CD4-positive, alpha-beta T cell treated with Interleukin-15 for 4 hours (primary cell): Measurements from ENCODE around the gene PALD1.

Source experiments
- DNase-seq: peaks from one replicate; pipeline ENCODE4 v3.0.0-alpha.2; 2020; ENCODE audit warnings: low spot score

Gene PALD1

DNA sequence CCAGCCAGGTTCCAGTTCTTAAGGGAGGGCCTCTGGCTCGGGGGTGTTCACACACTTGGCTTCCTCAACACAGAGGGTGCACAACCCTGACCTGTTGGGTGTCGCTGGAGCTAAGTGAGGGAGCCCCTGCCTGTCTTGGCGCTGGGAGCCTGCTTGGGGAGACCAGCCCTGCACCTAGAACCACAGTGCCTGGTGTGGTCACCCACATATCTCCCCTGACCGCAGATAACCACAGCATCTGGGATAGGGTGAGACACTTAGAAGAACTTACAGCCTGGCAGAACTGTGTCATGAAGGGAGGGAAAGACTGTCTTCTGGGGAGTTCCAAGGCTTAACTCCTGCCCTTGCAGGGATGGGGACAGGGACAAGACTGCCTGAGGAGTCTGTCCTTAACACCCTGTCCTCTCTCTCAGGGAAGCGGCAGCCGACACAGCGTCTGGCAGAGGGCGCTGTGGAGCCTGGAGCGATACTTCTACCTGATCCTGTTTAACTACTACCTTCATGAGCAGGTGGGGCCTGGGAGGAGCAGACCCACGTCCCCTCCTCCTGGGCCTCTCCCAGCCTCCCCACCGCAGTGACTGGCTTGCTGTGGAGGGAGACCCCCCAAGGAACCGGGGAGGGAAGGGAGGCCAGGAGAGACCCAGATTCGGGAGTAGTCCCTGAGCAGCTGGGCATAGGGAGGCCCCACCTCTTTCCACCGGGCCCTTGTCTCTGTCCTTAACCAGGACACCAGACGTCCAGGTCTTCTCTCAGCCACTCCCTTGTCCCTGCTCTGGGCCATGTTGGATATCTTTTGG lies 59.0 kb downstream of the PALD1 start:
- DNase-seq, result no peak

DNA sequence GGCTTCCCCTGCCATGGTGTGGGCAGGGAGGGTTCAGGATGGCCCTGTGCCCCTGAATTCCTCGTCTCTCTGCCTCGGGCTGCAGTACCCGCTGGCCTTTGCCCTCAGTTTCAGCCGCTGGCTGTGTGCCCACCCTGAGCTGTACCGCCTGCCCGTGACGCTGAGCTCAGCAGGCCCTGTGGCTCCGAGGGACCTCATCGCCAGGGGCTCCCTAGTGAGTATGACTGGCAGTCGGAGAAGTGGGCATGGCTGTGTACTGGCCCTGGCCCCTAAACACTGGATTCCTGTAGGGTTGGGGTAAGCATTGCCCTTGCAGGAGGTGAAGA lies 59.6 kb downstream of the PALD1 start:
- no peak for DNase-seq

DNA sequence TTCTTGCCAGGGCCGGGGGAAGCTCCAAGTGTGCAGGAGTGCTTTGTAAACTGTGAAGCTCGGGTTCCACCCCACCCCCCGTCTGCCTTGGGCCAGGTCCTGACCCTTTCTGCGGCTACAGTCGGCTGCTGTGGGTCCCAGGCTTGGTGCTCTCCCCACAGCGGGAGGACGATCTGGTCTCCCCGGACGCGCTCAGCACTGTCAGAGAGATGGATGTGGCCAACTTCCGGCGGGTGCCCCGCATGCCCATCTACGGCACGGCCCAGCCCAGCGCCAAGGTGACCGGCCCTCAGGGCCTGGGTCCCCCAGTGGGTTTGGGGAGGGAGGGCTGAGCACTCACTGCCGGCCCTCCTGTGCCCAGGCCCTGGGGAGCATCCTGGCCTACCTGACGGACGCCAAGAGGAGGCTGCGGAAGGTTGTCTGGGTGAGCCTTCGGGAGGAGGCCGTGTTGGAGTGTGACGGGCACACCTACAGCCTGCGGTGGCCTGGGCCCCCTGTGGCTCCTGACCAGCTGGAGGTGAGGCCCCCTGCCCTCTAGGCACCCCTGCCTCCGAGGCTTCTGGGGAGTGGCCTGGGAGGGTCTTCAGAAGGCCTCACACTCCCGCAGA lies 60.3 kb downstream of the PALD1 start:
- DNase-seq, result no peak

DNA sequence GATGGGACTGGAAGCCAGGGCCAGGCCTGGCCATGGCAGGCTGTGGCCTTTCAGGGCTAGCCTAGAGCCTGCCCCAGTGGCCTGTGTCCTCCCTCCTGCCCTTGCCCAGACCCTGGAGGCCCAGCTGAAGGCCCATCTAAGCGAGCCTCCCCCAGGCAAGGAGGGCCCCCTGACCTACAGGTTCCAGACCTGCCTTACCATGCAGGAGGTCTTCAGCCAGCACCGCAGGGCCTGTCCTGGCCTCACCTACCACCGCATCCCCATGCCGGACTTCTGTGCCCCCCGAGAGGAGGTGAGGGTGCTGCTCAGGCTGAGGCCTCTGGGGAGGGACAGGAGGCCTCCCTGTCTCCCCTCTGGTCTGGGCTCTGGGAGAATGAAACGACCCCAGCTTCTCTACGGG lies 60.9 kb downstream of the PALD1 start:
- DNase-seq, result no peak

DNA sequence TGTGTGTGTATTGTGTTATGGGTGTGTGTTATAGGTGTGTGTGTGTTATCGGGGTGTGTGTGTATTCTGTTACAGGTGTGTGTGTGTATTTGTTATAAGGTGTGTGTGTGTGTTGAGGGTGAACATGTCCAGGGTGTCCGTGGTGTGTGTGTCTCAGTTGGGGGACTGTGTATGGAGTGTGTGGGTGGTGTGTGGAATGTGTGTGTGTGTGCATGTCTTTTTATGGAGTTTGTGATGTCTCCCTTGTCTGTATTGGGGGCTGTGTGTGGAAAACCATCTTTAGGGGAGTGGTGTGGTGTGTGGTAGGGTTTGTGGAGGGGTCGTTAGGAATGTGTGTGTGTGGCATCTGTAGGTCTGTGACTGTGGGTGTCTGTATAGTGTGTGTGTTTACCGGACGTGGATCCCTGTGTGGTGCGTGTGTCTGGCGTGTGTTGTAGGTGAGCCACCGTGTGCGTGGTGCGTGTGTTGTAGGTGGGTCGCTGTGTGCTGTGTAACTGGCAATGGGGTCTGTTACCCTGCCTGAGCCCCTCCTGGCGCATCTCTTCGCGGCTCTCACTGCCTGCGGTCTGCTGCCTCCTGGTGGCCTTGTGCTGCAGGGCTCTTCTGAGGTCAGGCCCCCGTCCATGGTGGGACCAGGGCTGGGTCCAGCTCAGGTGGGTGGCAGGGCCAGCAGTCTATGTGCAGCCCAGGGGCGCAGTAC lies 61.7 kb downstream of the PALD1 start:
- DNase-seq, result no peak

DNA sequence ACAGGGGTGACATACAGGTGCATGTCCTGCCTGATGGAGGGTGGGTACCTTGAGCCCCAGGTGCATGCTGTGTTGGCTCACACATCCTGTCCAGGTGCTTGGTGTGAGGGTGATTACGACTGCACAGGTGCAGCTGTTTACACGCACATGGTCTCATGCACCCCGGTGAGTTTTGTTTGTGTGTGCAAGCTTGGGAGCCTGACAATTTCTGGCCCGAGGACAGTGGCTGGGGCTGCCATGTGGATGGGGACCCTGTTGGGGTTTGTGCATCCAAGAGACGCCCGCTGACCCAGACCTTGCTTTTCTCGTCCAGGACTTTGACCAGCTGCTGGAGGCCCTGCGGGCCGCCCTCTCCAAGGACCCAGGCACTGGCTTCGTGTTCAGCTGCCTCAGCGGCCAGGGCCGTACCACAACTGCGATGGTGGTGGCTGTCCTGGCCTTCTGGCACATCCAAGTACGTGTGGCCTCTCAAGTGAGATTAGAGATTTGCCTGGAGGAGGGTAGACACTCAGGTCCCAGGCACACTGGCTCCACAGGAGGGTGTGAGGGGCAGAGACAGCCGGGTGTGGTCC lies 62.3 kb downstream of the PALD1 start:
- DNase-seq, result no peak

DNA sequence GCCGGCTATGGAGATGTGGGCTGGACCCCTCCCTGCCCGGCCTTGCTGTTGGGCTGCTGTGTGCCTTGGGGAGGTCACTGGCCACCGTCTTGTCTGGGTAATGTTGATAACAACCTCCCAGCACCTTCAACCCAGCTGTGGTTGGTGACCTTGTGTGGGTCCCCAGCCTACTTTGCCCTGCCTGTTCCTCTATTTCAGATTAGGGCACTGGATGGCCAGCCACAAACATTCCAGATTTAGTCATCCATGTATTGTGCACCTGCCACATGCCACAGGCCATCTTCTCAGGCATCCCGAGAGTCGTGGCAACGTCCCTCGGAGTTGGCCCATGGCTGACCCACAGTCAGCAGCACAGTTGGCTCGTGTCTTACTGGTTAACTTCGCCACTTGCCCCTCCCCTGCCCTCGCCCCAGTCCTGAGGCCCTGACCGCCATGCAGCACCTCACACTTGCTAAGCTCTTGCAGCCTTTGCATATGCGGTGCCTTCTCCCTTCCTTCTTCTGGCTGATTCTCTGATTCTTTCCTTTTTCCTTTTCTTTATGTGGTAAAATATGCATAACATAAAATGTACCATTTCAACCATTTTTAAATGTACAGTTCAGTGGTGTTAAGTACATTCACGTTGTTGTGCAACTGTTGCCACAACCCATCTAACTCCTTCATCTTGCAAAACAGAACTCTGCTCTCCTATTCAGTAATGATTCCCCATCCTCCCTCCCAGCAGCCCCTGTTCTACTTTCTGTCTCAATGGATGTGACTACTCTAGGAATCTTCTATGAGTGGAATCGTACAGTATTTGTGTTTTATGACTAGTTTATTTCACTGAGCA lies 63.4 kb downstream of the PALD1 start:
- DNase-seq, result no peak

DNA sequence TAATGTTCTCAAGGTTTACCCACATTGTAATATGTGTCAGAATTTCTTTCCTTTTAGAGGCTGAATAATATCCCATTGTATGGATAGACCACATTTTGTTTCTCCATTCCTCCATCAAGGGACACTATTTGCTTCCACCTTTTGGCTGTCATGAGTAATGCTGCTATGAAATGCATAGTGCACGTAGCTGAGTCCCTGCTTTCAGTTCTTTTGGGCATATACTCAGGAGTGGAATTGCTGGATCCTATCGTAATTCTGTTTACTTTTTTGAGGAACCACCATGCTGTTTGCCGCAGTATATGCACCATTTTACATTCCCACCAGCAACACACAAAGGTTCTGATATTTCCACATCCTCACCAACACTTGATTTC lies 64.0 kb downstream of the PALD1 start:
- no peak for DNase-seq

DNA sequence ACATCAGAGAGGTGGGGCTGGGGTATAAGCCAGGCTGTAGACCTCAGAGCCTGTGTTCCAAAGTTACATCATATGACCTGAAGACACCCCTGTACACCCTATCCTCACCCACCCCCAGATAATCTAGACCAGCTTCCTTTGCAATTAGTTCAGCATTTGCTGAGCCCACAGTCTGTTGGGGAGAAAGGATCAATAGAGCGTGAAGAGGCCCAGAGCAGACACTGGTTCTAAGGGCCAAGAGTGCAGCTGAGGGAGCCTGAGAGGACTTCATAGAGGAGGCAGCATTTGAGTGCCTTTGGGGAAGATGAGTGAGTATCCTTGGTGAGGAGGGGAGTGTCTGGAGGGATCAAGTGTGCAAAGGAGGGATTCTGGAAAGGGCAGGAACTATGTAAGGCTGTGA lies 65.3 kb downstream of the PALD1 start:
- no peak for DNase-seq

DNA sequence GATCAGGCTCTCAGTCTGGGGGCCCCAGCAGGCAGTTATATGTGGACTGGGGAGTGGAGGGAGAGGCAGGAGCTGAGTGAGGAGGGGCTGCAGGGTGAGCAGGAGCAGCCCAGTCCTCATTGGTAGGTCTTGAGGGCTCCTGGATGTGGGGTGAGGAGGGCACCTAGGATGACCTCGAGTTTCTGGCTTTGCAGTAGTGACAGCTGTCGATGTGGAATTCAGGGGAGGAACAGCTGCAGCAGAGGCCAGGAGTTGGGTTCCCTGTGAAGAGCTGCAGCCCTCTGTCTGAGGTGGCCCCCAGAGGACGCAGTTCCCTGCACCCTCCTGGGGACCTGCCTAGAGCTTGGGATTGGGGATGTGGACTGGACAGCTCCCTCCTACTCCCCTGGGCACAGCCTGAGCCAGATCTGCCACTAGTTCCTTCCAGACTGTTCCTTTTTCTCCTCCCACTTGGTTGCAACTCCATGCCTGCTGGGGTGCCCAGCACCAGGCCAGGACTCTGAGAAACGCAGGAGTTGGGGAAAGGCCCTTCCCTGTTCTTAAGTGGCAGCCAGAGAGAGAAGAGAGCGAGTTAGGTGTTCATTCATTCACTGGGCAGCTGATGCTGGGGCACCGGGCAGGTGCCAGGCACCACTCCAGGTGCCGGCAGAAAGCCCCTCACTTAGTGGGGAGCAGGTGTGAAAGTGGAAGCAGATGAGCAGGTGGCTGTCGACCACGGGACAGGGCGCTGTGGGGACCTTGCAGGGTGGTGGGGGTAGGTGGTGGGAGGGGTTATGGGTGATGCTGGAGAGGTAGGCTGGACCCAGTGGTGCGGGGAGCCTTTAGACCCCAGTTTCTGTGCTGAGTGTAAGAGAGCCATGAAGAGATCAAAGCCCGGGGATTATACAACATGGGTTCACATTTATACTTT lies 66.1 kb downstream of the PALD1 start:
- no peak for DNase-seq

DNA sequence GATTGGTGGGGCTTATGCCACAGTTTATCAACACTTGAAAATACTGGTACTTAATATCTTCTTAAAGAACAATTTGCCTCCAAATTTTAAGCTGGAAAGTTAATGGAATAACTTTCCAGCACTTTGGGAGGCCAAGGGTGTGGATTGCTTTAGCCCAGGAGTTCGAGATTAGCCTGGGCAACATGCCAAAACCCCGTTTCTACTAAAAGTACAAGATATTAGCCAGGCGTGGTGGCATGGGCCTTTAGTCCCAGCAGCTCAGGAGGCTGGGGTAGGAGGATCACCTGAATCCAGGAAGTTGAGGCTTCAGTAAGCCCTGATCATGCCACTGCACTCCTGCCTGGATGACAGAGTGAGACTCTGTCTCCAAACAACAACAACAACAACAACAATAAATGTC lies 68.0 kb downstream of the PALD1 start:
- no peak for DNase-seq

DNA sequence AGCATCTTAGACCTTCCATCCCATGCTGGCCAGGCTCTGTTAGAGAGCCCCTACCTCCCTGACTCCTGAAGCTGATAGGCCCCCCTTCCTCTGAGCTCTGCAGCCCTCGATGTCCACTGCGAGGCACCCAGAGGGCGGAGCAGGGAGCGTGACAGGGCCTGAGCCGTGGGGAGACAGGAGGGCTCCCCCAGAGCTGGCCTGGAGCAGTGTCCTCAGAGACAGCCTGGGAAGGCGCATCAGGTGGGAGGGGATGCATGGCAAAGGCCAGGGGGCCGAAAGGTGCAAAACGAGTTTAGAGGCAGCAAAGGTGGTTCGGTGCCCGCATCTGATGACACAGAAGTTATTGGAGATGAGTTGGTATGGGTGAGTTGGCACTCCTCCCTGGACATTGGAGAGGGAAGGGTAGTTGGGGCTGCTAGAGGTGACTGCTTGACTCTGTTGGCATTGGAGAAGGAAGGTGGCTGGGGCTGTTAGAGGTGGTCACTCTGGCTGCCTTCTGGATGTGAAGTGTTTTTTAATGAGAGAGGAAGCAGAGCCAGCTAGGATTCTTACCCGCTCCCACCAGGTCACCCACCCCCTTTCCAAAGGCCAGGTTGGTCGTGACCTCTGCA lies 70.9 kb downstream of the PALD1 start:
- DNase-seq, result no peak

DNA sequence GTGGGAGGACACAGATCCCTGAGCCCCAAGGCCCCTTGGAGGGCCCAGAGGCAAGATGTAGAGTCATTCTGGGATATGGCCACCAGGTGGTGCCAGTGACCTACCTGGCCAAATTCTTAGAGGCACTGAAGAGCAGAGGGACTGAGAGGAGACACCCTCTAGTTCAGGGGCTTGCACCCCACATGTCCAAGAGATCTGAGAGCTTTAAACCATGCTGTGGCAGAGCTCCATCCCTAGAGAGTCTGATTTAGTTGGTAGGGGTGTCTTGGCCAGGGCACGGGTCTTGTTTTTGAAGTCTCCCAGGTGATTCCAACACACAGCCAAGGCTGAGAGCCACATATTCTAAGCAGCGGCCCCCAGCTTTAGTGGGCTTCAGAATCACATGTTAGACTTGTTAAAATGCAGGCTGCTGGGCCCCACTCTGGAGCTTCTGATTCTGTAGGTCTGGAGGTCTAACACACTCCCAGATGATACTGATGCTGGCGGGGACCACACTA lies 71.4 kb downstream of the PALD1 start:
- peak; percentile 74 for DNase-seq

DNA sequence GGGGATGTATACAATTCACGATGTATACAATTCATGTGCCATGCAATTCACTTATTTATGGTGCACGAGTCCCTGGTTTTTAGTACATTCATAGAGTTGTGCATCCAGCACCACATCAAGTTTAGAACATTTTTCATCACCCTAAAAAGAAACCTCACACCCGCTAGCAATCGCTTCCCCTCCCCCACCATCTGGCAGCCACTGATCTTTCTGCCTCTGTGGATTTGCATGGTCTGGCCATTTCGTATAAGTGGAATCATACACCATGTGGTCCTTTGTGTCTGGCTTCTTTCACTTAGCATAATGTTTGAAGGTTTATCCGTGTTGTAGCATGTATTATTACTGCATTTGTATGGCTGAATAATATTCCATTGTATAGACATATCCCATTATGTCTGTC lies 71.9 kb downstream of the PALD1 start:
- DNase-seq, result no peak

DNA sequence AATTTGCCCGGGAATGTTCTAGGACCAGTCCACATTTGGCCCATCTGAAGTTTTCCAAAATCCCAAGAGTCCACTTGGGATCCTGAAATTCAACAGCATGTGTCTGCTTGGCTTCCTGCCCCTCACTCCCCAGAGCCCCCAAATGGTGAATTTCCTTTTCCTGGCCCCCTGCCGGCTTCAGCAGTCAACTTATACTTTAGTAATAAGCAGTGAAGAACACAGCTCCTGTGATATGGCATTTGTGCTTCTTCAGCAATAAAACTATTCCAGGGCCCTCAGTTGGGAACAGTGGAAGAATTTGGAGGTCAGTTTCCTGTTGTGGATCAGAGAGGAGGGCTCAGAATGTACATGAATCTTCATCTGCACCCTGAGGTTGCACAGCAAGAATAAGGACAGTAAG lies 72.9 kb downstream of the PALD1 start:
- DNase-seq, result no peak

DNA sequence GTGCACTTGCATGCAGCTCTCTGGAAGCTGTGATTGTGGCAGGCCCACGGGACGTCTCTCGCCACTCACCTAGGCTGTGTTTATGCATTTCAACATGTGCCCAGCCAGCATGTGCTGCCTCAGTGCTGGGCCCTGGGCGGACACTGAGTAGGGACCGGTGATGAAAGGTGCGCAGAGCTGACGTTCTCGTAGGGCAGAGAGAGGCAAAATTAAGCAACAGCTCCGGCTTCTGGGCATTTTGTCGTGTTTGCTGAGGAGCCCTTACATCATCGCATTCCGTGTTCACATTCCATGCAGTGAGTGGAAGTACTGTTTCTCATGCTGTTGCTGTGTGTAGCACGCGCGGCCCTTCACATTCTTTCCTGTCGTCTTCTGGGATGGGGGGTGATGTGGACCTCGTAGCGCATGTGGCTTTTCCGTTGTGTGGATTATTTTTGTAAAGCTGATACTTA lies 73.4 kb downstream of the PALD1 start:
- no peak for DNase-seq

DNA sequence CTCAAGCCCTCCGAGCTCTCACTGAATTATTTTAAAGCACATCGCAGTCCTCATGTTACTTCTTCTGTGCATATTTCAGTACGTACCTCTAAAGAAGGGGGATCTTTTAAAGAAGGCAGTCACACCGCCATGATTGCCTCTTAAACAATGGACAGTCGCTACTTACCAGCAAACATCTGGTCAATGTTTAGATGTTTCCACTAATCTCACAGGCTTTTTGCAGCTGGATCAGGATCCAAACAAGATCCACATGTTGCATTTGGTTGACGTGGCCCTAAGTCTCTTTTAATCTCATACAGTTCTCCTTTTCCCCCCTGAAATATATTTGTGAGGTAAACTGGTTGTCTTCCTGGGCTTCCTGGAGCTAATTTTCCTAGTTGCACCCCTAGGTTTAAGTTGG lies 74.0 kb downstream of the PALD1 start:
- no peak for DNase-seq

DNA sequence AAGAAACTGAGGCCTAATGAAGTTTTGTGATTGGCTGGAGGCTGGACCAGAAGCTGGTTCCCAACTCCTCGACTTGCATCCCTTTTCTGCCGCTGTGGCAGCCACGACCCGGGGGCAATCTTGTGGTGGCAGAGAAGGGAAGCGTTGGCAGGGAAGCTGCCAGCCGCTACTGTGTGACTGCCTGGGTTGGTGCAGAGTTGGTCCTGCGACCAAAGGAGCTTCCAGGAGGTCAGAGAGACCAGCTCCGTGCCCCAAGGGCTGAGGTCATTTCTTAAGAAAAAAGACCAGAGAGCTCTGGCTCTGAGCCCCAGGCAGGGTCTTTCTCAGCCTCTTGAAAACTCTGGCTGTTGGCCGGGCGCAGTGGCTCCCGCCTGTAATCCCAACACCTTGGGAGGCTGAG lies 76.8 kb downstream of the PALD1 start:
- DNase-seq, result no peak

DNA sequence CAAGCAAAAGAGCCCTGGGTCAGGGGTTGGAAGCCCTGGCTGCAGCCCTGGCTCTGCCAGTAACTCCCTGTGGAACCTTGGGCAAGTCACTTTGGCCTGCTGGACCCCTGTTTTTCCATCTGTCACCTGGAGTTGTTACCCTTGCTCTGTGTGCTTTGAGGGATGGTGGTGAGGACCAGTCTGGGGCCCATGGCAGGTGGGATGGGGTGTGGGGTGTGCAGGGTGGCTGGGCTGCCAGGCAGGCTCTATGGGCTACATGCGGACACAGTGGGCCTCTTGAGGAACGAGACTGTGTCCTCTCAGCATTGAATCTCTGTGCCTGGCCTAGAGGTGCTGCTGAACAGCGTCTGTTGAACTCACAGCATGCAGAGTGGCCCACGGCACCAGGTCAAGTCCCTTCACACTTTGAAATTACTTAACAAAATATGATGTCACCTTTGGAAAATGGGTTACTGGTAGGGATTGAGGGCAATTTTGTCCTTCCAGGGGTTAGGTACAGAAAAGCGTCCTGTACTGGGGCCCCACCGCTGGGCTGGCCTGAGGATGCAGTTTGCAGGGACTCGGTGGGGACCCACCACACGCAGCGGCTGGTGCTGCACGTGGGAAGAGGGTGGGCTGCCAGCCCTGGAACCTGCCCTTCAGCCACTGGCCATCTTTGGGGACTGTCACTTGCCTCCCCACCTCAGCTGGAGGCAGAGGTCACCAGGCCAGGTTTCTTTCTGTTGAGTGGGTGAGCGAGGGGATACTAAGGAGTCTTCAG lies 78.7 kb downstream of the PALD1 start:
- DNase-seq, result no peak

DNA sequence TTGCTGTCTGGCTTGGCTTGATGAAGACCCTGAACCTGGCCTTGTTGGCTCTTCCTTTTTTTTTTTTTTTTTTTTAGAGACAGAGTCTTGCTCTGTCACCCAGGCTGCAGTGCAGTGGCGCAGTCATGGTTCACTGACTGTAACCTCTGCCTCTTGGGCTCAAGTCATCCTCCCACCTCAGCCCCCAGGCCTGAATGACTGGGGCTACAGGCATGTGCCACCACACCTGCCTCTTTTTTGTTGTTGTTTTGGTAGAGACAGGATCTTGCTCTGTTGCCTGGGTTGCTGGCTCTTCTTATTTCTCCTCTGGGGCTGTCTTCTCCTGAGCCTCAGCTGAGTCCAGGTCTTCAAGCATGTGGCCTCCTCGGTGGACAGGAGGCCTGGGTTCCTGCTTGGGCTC lies 79.3 kb downstream of the PALD1 start:
- DNase-seq, result no peak
